Neural crest cell (in vitro differentiated cells): ENCODE measurements around the gene FBXO7. TPM values are rescaled to one million over a fixed set of nuclear protein-coding genes. Genes with fewer than 3 reads are reported as not detected.

Experiments used
- DNase-seq: peaks from one replicate; pipeline ENCODE4 v3.0.0; 2021; ENCODE audit warnings: low read depth, mixed read lengths, low spot score
- H3K27ac Mint-ChIP-seq: one replicate; pipeline ENCODE4 v1.8.0; 2021; ENCODE audit warnings: mild to moderate bottlenecking, mixed read lengths; ENCODE audit not compliant: unreplicated experiment
- H3K27me3 Mint-ChIP-seq: 2 replicates; pipeline ENCODE4 v1.8.0; 2021; ENCODE audit warnings: low read depth, mild to moderate bottlenecking, mixed read lengths
- H3K36me3 Mint-ChIP-seq: 2 replicates; pipeline ENCODE4 v1.8.0; 2021; ENCODE audit warnings: low read depth, mild to moderate bottlenecking, mixed read lengths
- H3K4me1 Mint-ChIP-seq: 2 replicates; pipeline ENCODE4 v1.8.0; 2021; ENCODE audit warnings: mixed read lengths
- H3K4me3 Mint-ChIP-seq: one replicate; pipeline ENCODE4 v1.8.0; 2021; ENCODE audit warnings: mild to moderate bottlenecking, mixed read lengths
- H3K9me3 Mint-ChIP-seq: 2 replicates; pipeline ENCODE4 v1.8.0; 2021; ENCODE audit warnings: mixed read lengths
- total RNA-seq: library from RNA; stranded (reverse); gene quantifications from 2 replicates; pipeline ENCODE4 v1.2.1, GENCODE V29; 2021
- TF ChIP-seq, protein P1 (sequence below): fragments of 200-600 bp; sonication (generic); conservative IDR thresholded peaks from 2 replicates; pipeline ENCODE4 v1.5.0; 2021; ENCODE audit warnings: antibody characterized with exemption, mild to moderate bottlenecking

Gene FBXO7
- total RNA-seq, 1 donor from 2014 or later: 82.8 TPM

DNA sequence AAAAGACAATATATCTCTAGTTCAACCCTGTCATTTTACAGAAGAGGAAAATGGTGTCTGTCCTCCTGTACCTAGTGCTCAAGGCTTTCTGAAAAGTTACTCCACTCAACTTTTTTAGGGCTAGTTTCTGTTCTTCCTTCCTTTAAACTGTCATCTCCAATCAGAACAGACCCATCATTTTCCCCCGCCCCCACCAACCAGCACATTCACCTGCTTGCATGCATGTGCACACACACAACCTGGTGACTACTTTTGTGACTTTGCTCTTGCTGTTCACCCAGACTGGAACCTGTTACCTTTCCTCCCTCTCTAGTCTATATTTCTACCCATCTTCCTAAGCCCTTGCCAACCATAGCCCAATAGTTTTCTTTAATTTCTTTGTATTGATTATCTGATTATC is 5.6 kb downstream of the FBXO7 start:
- TF ChIP-seq, protein P1, sequence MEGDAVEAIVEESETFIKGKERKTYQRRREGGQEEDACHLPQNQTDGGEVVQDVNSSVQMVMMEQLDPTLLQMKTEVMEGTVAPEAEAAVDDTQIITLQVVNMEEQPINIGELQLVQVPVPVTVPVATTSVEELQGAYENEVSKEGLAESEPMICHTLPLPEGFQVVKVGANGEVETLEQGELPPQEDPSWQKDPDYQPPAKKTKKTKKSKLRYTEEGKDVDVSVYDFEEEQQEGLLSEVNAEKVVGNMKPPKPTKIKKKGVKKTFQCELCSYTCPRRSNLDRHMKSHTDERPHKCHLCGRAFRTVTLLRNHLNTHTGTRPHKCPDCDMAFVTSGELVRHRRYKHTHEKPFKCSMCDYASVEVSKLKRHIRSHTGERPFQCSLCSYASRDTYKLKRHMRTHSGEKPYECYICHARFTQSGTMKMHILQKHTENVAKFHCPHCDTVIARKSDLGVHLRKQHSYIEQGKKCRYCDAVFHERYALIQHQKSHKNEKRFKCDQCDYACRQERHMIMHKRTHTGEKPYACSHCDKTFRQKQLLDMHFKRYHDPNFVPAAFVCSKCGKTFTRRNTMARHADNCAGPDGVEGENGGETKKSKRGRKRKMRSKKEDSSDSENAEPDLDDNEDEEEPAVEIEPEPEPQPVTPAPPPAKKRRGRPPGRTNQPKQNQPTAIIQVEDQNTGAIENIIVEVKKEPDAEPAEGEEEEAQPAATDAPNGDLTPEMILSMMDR: no peak
- peaks cover 20% of the 10 kb centered on the region for H3K4me1 Mint-ChIP-seq
- DNase-seq: no peak
- no peaks in the 10 kb centered on the region for H3K9me3 Mint-ChIP-seq
- H3K27me3 Mint-ChIP-seq: no peaks in the 10 kb centered on the region
- peak overlapping the region; percentile 16 for H3K4me3 Mint-ChIP-seq
- H3K27ac Mint-ChIP-seq: no peak overlapping the region
- no peaks in the 10 kb centered on the region for H3K36me3 Mint-ChIP-seq

DNA sequence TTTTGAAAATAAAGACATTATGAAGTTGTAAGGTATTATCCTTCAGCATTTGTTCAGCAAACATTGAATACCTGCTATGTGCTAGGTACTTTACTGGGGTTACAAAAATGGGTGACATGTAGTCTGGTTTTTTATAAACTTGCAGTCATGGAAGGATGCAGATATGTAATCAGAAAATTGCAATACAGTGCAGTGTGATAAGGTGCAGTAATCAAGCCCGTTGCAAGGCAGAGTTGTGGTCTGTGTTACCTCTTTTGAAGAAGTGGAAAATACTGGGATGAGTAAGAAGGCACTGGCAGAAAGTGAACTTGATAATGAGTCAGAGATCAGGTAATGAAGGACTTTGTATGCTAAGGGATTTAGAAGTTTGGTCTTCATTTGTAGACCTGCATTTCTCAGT is 8.1 kb downstream of the FBXO7 start:
- no peak overlapping the region for H3K4me3 Mint-ChIP-seq
- no peak overlapping the region for H3K27ac Mint-ChIP-seq
- H3K36me3 Mint-ChIP-seq: no peaks in the 10 kb centered on the region
- no peaks in the 10 kb centered on the region for H3K9me3 Mint-ChIP-seq
- no peaks in the 10 kb centered on the region for H3K27me3 Mint-ChIP-seq
- DNase-seq: no peak
- TF ChIP-seq, protein P1: no peak
- H3K4me1 Mint-ChIP-seq: peaks cover 24% of the 10 kb centered on the region

DNA sequence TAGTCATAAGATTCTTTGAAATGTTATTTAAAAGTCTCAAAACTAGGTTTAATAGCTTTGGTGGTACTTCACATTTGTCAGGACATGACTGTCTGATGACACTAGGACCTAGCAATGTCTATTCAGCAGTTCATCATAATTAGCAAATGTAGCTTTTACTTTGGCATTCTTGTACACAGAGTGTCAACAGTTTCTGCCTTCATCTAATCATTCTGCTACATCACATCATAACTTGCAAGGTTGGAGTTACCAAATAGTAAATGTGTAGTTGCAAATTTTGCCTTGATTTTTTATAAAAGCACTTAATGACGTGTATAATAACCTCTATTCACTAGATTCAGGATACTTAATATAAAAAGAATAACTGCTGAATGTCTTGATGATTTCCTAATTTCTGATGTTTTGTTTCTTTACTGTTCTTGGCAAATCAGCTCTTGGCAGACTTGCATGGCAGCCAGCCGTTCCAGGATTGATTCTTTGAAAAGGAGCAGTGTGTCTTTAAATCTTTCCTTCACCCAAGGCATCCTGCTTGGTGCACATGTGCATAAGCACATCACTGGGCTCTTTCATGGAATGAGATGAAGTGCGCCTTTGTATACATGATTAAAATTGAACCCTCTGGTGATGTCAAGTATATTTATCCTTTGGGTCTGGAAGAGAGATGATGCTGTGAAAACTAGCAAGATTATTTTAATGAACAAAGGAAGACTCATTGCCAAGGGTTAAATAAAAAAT is 12.2 kb downstream of the FBXO7 start:
- DNase-seq: no peak
- Mint-ChIP-seq H3K27me3 (no peaks in the 10 kb centered on the region), H3K36me3 (peaks cover 11% of the 10 kb centered on the region), H3K27ac (no peak overlapping the region), H3K4me1 (peaks cover 20% of the 10 kb centered on the region), H3K4me3 (no peak overlapping the region), H3K9me3 (no peaks in the 10 kb centered on the region)
- TF ChIP-seq, protein P1: no peak

DNA sequence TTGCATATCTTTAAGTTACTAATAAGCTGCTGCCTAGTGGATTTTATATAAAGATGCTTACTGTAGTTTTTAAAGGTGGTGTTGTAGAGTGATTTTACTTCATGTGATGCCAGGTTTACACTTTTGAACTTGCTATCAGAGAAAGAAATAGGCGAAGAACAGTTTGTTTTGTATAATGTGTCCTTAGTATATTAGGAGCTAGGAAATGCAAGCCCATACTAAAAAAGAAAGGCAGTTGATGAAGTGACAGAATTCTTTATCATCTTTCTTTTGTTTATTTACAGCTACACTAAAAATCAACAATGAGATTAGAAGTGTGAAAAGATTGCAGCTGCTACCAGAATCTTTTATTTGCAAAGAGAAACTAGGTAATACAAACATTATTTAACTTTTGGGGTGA is 12.8 kb downstream of the FBXO7 start:
- Mint-ChIP-seq H3K27ac (peak overlapping the region; percentile 8), H3K4me3 (no peak overlapping the region), H3K4me1 (peaks cover 20% of the 10 kb centered on the region), H3K36me3 (peaks cover 14% of the 10 kb centered on the region), H3K9me3 (no peaks in the 10 kb centered on the region), H3K27me3 (no peaks in the 10 kb centered on the region)
- TF ChIP-seq, protein P1: no peak
- DNase-seq: no peak

DNA sequence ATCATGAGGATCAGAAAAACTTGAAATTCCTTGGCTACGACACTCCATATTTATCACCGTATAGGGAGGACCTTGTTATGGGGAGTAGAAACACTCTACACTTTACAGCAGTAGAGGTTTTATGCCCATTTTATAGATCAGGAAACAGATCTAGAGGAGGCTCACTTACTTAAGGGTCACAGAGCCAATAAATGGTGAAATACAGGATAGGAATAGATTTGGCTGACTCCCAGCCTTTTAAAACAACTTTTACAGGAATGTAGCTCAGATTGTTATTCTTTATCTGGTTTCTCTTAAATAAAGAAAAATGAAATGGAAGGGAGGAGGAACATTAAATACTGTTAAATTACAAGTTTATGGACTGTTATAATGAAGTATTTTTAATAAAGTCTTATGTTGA is 14.8 kb downstream of the FBXO7 start:
- DNase-seq: no peak
- peaks cover 24% of the 10 kb centered on the region for H3K36me3 Mint-ChIP-seq
- H3K27me3 Mint-ChIP-seq: no peaks in the 10 kb centered on the region
- H3K4me1 Mint-ChIP-seq: peaks cover 20% of the 10 kb centered on the region
- TF ChIP-seq, protein P1: no peak
- H3K4me3 Mint-ChIP-seq: no peak overlapping the region
- no peak overlapping the region for H3K27ac Mint-ChIP-seq
- H3K9me3 Mint-ChIP-seq: no peaks in the 10 kb centered on the region
